HepG2 (cell line): ENCODE measurements around the gene HAPLN2. TPM values are rescaled to one million over a fixed set of nuclear protein-coding genes. Genes with fewer than 3 reads are reported as not detected.

Experiments used
- CCAR2 ChIP-seq: fragments of 200-400 bp; formaldehyde crosslinking; optimal IDR thresholded peaks from 2 replicates; pipeline ENCODE3; 2018; ENCODE audit warnings: low read depth, mild to moderate bottlenecking, low read length, moderate library complexity
- CENPT ChIP-seq: sonication (generic); formaldehyde crosslinking; IDR thresholded peaks from 2 replicates; pipeline ENCODE4 v1.8.0; 2022; ENCODE audit warnings: low read depth, mild to moderate bottlenecking, moderate library complexity, missing genetic modification reagents
- HMG20B ChIP-seq: conservative IDR thresholded peaks from 2 replicates; pipeline ENCODE4 v1.6.1; 2016; ENCODE audit warnings: missing genetic modification reagents, missing compliant biosample characterization
- HMGA1 ChIP-seq: sonication (generic); formaldehyde crosslinking; conservative IDR thresholded peaks from 2 replicates; pipeline ENCODE4 v1.4.0; 2020; ENCODE audit warnings: missing genetic modification reagents
- HNRNPH1 ChIP-seq: fragments of 200-400 bp; formaldehyde crosslinking; optimal IDR thresholded peaks from 2 replicates; pipeline ENCODE3; 2017; ENCODE audit warnings: mild to moderate bottlenecking, low read depth, low read length
- ISX ChIP-seq: sonication (generic); formaldehyde crosslinking; conservative IDR thresholded peaks from 2 replicates; pipeline ENCODE4 v1.5.0; 2020; ENCODE audit warnings: missing genetic modification reagents
- LBX2 ChIP-seq: sonication (generic); formaldehyde crosslinking; IDR thresholded peaks from 2 replicates; pipeline ENCODE4 v1.5.0; 2020; ENCODE audit warnings: missing genetic modification reagents, mild to moderate bottlenecking, borderline replicate concordance
- MEIS1 ChIP-seq: sonication (generic); formaldehyde crosslinking; IDR thresholded peaks from 2 replicates; pipeline ENCODE4 v1.9.0; 2021; ENCODE audit warnings: mild to moderate bottlenecking, missing genetic modification reagents, moderate library complexity, borderline replicate concordance
- RBAK ChIP-seq: sonication (generic); formaldehyde crosslinking; IDR thresholded peaks from 2 replicates; pipeline ENCODE4 v1.5.1; 2020; ENCODE audit warnings: mild to moderate bottlenecking, missing genetic modification reagents
- SKIL ChIP-seq: sonication (generic); formaldehyde crosslinking; IDR thresholded peaks from 2 replicates; pipeline ENCODE4 v1.8.0; 2022; ENCODE audit warnings: missing genetic modification reagents, mild to moderate bottlenecking, moderate library complexity, borderline replicate concordance
- THRA ChIP-seq: sonication (generic); formaldehyde crosslinking; IDR thresholded peaks from 2 replicates; pipeline ENCODE4 v1.4.0; 2020; ENCODE audit warnings: missing genetic modification reagents, borderline replicate concordance
- ZBTB40 ChIP-seq, 2 experiments: fragments of 450-650 bp in 1 of 2; sonication (generic) in 1 of 2; formaldehyde crosslinking in 1 of 2; IDR thresholded peaks; 2 replicates each; pipeline versions ENCODE4 v1.6.1 to v1.8.0; 2016 to 2022; ENCODE audit warnings: antibody characterized with exemption in 1 of 2, mild to moderate bottlenecking in 1 of 2, missing genetic modification reagents in 1 of 2
- ZNF782 ChIP-seq: sonication (generic); formaldehyde crosslinking; IDR thresholded peaks from 2 replicates; pipeline ENCODE4 v1.4.0; 2020; ENCODE audit warnings: missing genetic modification reagents, mild to moderate bottlenecking, borderline replicate concordance
- polyA plus RNA-seq, 8 experiments: library from polyadenylated mRNA; depleted of rRNA in 3 of 8; stranded (reverse) in 7 of 8; unstranded in 1 of 8; fragments of >200 nt; fragmentation: Illumina TruSeq in 4 of 8; extraction: Trizol in 4 of 8; gene quantifications; 2 replicates each; pipeline versions ENCODE4 v1.2.1 to v1.2.3, GENCODE V29; 2011 to 2016; ENCODE audit warnings: low read depth in 4 of 8, missing spikeins in 1 of 8, mixed read lengths in 1 of 8; ENCODE audit not compliant: insufficient read depth in 1 of 8
- total RNA-seq, 5 experiments: library from RNA; depleted of rRNA; stranded (reverse); fragments of >200 nt; fragmentation: Illumina TruSeq; extraction: Trizol; gene quantifications; 2 replicates each; pipeline ENCODE4 v1.2.3, GENCODE V29; 2016; ENCODE audit warnings: low read depth in 1 of 5

The HAPLN2 gene
- total and polyA plus RNA-seq, 2 of the 13 experiments (the other 11 are each of a cell fraction or from before 2014, with no cell fraction given): not detected

GRCh38 chr1:156601122-156601830, 17.9 kb upstream of the HAPLN2 start, which contains the start of gene GPATCH4 (continued):
- TF ChIP-seq CENPT (no peak), HMGA1 (CRISPR knock-in tag) (no peak), HNRNPH1 (no peak), HMG20B (0 out of 2 replicates have a peak, but pooled peaks have one; percentile 31), THRA (peak; percentile 63; the same call in 1 of the 2 replicates), SKIL (CRISPR knock-in tag) (no peak), ISX (CRISPR knock-in tag) (no peak), CCAR2 (no peak), RBAK (CRISPR knock-in tag) (no peak), ZNF782 (CRISPR knock-in tag) (peak; percentile 59; the same call in 1 of the 2 replicates), LBX2 (CRISPR knock-in tag) (no peak), ZBTB40 (IDR thresholded peaks at IDR 0.05) (no peak), ZBTB40 (CRISPR knock-in tag; IDR thresholded peaks at IDR 0.05) (peak; percentile 80), MEIS1 (no peak; the same call in 1 of the 2 replicates)
